Omental fat pad (tissue), 4 donors: ENCODE measurements around the gene GPA33. TPM values are rescaled to one million over a fixed set of nuclear protein-coding genes. Genes with fewer than 3 reads are reported as not detected.

Experiments
- ATAC-seq: fragments of 150-250 bp; one replicate; pipeline ENCODE4 v1.9.1; 2016; ENCODE audit warnings: mild to moderate bottlenecking, moderate library complexity; ENCODE audit not compliant: low FRiP score
- DNase-seq: peaks from one replicate; pipeline ENCODE4 v3.0.0-alpha.2; 2019; ENCODE audit warnings: low spot score
- total RNA-seq, 4 donors: library from RNA; depleted of rRNA; stranded (reverse); fragments of >200 nt; gene quantifications; one replicate each; pipeline ENCODE4 v1.1.0, GENCODE V29; 2016
- TF ChIP-seq, protein P1 (sequence below), 3 donors: fragments of 450-650 bp; IDR thresholded peaks; one replicate each; pipeline ENCODE4 v1.5.1; 2016 to 2017; ENCODE audit warnings: antibody characterized with exemption in 3 of 3, mild to moderate bottlenecking in 3 of 3, moderate library complexity in 2 of 3

GPA33 gene
- total RNA-seq, 4 donors from 2014 or later: 0.37 to 0.72 TPM; not detected in 2

DNA sequence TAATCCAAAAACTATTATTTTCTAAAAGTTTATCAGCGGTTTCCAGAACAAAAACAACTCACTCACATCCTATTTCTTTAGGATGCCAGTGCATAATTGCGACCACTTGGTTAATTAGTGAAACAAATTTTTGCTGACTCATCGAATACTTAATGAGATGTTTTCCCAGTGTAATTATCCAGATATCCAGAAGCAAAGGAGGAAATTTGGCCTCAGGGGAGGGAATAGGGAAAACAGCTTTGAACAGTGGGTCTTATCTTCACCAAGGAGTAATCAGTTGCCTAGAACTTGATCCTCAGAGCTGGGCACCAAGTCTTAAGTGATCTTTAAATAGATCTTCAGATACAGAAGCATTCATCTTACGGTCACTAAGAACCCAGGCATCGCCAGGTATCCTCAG is 28.0 kb upstream of the GPA33 start:
- TF ChIP-seq, protein P1, sequence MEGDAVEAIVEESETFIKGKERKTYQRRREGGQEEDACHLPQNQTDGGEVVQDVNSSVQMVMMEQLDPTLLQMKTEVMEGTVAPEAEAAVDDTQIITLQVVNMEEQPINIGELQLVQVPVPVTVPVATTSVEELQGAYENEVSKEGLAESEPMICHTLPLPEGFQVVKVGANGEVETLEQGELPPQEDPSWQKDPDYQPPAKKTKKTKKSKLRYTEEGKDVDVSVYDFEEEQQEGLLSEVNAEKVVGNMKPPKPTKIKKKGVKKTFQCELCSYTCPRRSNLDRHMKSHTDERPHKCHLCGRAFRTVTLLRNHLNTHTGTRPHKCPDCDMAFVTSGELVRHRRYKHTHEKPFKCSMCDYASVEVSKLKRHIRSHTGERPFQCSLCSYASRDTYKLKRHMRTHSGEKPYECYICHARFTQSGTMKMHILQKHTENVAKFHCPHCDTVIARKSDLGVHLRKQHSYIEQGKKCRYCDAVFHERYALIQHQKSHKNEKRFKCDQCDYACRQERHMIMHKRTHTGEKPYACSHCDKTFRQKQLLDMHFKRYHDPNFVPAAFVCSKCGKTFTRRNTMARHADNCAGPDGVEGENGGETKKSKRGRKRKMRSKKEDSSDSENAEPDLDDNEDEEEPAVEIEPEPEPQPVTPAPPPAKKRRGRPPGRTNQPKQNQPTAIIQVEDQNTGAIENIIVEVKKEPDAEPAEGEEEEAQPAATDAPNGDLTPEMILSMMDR (IDR thresholded peaks at IDR 0.05): no peak
- DNase-seq (no peak), ATAC-seq (no peak)

DNA sequence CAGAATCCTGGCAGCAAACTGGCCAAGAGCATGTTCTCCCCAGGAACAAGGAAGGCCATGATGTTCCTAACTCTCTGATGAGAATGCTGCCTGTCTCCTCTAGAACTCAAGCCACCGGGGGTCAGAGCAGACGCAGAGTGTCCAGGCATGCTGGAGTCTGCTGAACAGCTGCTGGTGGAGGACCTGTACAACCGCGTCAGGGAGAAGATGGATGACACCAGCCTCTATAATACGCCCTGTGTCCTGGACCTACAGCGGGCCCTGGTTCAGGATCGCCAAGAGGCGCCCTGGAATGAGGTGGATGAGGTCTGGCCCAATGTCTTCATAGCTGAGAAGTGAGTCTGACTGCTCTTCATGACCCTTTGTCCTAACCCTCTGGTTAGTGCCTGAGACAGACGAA is 27.0 kb upstream of the GPA33 start:
- ATAC-seq: no peak

DNA sequence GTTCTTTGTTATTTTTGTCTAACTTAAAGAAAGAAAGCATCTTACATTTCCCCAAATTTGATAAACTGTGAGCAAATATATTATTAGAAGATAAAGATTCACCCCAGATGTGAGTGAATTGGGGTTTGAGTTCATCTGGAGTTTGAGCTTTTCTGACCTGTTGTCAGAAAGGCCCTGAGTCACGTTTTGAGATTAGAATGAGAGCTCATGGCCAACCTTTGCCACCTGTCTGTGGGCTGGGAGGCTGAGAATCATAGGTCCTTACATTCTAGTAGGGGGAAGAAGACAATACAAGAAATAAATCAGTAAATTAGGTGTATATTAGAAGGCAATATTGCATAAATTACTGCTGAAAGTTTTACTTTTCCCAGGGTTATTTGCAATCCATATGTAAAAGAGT is 26.0 kb upstream of the GPA33 start:
- TF ChIP-seq, protein P1 (IDR thresholded peaks at IDR 0.05): no peak
- DNase-seq (no peak), ATAC-seq (no peak)

More for the DNA sequence above, 27.0 kb upstream of the GPA33 start:
- TF ChIP-seq, protein P1 (IDR thresholded peaks at IDR 0.05): no peak
- no peak for DNase-seq

DNA sequence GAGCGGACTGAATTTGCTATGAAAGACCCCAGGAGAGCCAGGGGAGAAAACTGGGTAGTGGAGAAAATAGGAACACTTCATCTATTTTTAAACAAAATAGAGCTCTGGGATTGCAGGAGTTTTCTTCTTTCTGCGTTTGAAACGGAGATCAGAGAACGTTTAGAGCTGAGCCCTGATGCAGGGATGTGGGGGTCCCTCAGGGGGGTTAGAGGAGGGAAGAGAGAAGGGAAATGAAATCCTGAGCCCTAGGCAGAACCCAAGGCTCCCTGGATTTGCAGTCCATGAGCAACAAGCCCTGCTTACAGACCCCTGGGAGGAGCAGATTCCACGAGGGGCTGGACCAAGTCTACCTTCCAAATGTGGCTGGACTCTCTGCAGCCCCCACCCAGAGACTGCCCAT is 25.5 kb upstream of the GPA33 start:
- TF ChIP-seq, protein P1 (IDR thresholded peaks at IDR 0.05): no peak
- no peak for ATAC-seq
- no peak for DNase-seq

DNA sequence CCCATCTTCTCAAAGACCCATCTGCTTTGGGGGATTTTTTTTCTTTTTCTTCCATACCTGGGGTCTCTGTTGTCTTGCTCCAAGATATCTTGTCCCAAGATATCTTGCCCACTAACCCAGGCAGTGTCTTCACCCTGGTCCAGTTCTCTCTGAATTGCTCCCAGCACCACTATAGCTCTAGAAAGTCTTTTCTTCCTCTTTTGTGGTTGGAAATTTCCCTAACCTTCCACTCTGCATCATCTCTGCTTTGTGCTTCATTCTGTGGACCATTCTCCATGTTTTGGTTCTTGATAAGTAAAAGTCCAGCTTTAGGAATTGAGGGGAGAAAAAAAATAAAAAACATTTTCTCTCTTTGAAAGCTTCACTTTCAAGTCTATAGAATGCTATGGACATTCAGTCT is 24.5 kb upstream of the GPA33 start:
- TF ChIP-seq, protein P1 (IDR thresholded peaks at IDR 0.05): no peak
- DNase-seq (no peak), ATAC-seq (no peak)

DNA sequence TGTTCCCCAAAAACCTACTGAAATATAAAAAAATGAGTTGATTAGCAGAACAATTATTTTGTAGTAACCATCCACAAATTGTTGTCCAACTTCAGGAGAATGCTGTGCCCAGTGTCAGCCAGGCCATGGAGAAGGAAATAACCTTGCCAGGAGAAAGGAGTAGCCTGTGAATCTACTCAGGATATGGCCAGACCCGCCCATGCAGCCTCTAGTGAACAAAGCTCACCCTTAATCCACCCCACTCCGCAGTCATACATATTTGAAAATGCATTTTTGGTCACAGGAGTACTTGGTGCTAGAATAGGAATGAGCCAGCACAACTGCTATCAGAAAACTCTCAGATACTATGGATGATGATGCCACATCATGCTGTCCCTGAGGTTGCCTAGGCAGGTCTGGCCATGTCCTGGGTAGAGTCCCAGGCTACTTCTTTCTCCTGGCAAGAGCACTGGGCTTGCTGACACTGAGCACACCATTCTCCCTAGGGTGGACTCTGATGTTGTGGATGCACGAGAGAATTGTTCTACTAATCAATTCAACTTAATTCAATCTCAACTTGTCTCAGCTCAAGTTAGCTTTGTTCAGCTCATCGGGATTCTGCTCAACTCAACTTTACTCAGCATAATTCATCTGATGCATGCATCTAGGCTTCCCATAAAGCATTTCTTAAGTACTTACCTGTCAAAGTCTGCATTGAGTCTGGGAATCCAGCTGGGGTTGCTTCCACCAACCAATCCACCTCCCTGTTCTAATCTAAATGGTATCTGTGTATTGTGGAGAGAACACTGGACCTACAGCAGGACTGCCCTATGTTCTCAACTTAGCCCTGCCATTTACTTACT is 21.9 kb upstream of the GPA33 start:
- ATAC-seq (no peak), DNase-seq (no peak)
- TF ChIP-seq, protein P1 (IDR thresholded peaks at IDR 0.05): no peak

DNA sequence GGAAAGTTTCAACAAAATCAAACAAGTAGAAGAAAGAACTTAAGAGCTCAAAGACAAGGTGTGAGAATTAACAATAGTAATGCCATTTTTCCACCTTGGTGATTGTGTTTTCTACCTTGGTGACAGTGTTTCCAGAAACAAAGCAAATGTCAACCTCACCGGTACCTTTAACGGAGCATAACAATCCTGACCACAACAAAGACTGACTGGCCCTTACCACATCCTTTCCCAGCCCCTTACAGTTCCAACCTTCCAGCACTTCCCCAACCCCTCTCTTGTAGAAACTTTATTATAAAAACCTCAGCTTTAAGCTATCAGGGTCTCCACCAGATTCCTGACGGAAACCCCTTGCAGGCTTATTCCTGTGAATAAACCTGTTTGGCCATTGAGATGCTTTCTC is 20.4 kb upstream of the GPA33 start:
- TF ChIP-seq, protein P1 (IDR thresholded peaks at IDR 0.05): no peak
- DNase-seq (no peak), ATAC-seq (no peak)
